Hepatocyte (in vitro differentiated cells): ENCODE data around the gene ENGASE.

Experiments
- CTCF ChIP-seq: fragments of 200-600 bp; sonication (generic); IDR thresholded peaks from 2 replicates; pipeline ENCODE4 v1.5.1; 2016; ENCODE audit warnings: antibody characterized with exemption, mild to moderate bottlenecking; ENCODE audit not compliant: poor library complexity
- EZH2phosphoT487 ChIP-seq: fragments of 200-600 bp; sonication (generic); IDR thresholded peaks from one replicate; pipeline ENCODE4 v1.6.1; 2018; ENCODE audit warnings: antibody characterized with exemption, mild to moderate bottlenecking, low read depth, moderate library complexity; ENCODE audit not compliant: unreplicated experiment, severe bottlenecking

GRCh38 chr17:79048826-79049755, 25.5 kb upstream of the ENGASE start:
- TF ChIP-seq CTCF (no peak), EZH2phosphoT487 (no peak)
